ENCODE results near the gene MAPK9.

DNA sequence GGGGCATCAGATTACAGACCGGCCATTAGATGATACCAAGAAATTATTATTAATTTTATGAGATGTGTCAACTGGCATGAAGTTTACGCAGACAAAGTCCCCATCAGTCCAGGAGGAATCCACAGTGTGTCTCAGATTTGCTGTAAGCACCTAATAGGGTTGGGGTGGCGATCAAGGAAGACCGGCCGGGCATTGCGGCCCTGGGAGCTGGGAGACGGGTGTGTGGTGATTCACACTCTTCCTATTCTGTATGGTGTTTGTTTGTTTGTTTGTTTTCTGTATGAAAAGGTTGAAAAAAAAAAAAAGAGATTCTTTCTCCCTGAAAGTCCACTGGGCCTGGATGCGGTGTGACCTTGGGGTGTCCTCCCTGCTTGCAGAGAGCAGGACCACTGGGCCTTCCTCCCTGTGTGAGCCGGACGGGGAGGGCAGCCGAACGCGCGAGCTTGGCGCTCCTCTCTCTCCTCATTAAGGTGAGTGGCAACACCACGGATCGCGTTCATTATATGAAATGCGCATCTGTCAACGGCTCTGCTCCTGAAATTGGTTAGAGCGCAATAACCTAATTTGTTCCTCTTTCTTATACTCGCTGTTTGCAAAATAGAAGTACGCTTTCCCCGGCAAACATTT is 98.0 kb downstream of the MAPK9 start:
- TF ChIP-seq EZH2 (IDR thresholded peaks at IDR 0.05; ENCODE audit: insufficient read depth, poor library complexity, severe bottlenecking), result no peak
- no peak for TF ChIP-seq EZH2phosphoT487 (IDR thresholded peaks at IDR 0.05; ENCODE audit: insufficient read depth, low read depth)
